Measurements from ENCODE around the gene MCRIP1.

The MCRIP1 gene

DNA sequence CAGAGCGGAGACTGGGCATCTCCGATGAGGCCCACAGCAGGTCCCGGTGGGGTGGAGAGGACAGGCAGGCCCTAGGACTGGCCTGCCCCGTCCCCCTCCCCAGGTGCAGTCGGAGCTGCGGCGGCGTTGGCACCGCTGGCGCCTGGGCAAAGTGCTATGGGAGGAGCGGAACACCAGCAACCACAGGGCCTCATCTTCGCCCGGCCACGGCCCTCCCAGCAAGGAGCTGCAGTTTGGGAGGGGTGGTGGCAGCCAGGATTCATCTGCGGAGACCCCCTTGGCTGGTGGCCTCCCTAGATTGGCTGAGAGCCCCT is 19.8 kb downstream of the MCRIP1 start:
- TF ChIP-seq YY1 (IDR thresholded peaks at IDR 0.05; ENCODE audit: low read depth) (no peak), REST (IDR thresholded peaks at IDR 0.05; ENCODE audit: low read depth) (no peak), TAF1 (IDR thresholded peaks at IDR 0.05; ENCODE audit: low read depth) (no peak), EP300 (IDR thresholded peaks at IDR 0.05; ENCODE audit: borderline replicate concordance) (no peak), CREB1 (IDR thresholded peaks at IDR 0.05; ENCODE audit: low read depth) (no peak), ZBTB7A (IDR thresholded peaks at IDR 0.05; ENCODE audit: low read depth) (no peak), EGR1 (IDR thresholded peaks at IDR 0.05) (no peak), NFIC (IDR thresholded peaks at IDR 0.05) (no peak), FOXM1 (IDR thresholded peaks at IDR 0.05; ENCODE audit: borderline replicate concordance, low read depth) (no peak), RAD21 (IDR thresholded peaks at IDR 0.05; ENCODE audit: low read depth) (no peak)
- TF ChIP-seq, protein P1, sequence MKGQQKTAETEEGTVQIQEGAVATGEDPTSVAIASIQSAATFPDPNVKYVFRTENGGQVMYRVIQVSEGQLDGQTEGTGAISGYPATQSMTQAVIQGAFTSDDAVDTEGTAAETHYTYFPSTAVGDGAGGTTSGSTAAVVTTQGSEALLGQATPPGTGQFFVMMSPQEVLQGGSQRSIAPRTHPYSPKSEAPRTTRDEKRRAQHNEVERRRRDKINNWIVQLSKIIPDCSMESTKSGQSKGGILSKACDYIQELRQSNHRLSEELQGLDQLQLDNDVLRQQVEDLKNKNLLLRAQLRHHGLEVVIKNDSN (IDR thresholded peaks at IDR 0.05) = no peak
- TF ChIP-seq, protein P2, sequence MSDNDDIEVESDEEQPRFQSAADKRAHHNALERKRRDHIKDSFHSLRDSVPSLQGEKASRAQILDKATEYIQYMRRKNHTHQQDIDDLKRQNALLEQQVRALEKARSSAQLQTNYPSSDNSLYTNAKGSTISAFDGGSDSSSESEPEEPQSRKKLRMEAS (IDR thresholded peaks at IDR 0.05) = no peak

DNA sequence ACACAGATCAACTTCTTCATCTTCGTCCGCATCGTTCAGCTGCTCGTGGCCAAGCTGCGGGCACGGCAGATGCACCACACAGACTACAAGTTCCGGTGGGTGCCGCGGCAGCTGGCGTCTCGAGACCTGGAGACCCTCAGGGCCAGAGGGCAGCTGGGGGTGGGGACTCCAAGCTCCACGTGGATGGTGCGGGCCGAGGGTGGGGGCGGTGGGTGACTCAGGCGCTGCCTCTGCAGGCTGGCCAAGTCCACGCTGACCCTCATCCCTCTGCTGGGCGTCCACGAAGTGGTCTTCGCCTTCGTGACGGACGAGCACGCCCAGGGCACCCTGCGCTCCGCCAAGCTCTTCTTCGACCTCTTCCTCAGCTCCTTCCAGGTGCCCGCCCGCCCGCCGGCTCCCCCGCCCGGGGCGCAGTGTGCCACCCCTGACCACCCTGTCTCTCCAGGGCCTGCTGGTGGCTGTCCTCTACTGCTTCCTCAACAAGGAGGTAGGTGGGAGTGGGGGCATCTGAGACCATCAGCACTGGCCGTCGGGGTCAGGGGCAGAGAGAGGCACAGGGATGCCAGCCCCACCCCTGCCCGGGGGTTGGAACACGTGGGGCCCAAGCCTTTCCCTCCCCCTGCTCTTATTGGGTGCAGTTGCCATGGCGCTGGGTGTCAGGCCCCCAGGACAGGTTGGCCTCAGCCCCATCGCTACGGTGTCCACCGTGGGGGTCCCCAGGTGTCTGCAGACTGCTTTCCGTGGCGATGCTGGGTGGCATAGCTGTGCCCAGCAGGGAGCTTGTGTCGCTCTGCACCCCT is 20.3 kb downstream of the MCRIP1 start:
- TF ChIP-seq CEBPB (IDR thresholded peaks at IDR 0.05) (no peak), REST (IDR thresholded peaks at IDR 0.05; ENCODE audit: low read depth) (no peak), EGR1 (IDR thresholded peaks at IDR 0.05) (no peak), CREB1 (IDR thresholded peaks at IDR 0.05; ENCODE audit: low read depth) (no peak), TAF1 (IDR thresholded peaks at IDR 0.05; ENCODE audit: low read depth) (no peak), TEAD4 (IDR thresholded peaks at IDR 0.05) (no peak), YY1 (IDR thresholded peaks at IDR 0.05; ENCODE audit: low read depth) (no peak), ZBTB7A (IDR thresholded peaks at IDR 0.05; ENCODE audit: low read depth) (no peak), RAD21 (IDR thresholded peaks at IDR 0.05; ENCODE audit: low read depth) (no peak), FOXM1 (IDR thresholded peaks at IDR 0.05; ENCODE audit: borderline replicate concordance, low read depth) (no peak)
- TF ChIP-seq, protein P2 (IDR thresholded peaks at IDR 0.05) = no peak

- TF ChIP-seq YY1 (IDR thresholded peaks at IDR 0.05; ENCODE audit: low read depth) (no peak), CEBPB (IDR thresholded peaks at IDR 0.05) (no peak), NFIC (IDR thresholded peaks at IDR 0.05) (no peak), CREB1 (IDR thresholded peaks at IDR 0.05; ENCODE audit: low read depth) (no peak)
- TF ChIP-seq, protein P2 (IDR thresholded peaks at IDR 0.05) = no peak
These were observed 21.2 kb downstream of the MCRIP1 start for GRCh38 chr17:81811705-81812570.

GRCh38 chr17:81810892-81811704 is 22.0 kb downstream of the MCRIP1 start:
- TF ChIP-seq, protein P1 (IDR thresholded peaks at IDR 0.05) = no peak
- TF ChIP-seq TAF1 (IDR thresholded peaks at IDR 0.05; ENCODE audit: low read depth) = no peak
- TF ChIP-seq CREB1 (IDR thresholded peaks at IDR 0.05; ENCODE audit: low read depth) = no peak
- no peak for TF ChIP-seq YY1 (IDR thresholded peaks at IDR 0.05; ENCODE audit: low read depth)

DNA sequence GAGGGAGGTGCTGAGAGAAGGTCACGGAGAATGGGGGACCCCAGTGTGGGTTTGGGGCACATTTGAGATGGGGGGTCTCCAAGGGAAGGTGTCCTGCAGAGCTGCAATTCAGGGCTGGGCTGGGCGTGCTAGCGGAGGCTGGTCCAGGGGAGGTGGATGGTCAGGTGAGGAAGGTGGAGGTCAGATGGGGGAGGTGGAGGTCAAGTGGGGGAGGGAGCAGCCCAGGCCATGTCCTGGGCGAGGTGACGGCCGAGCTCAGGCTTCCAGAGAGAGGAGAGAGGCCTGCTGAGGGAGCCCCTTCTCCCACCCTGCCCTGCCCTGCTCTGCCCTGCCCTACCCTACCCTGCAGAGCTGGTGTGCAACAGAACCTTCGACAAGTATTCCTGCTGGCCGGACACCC is 22.6 kb downstream of the MCRIP1 start:
- TF ChIP-seq NFIC (IDR thresholded peaks at IDR 0.05) (no peak), CEBPB (IDR thresholded peaks at IDR 0.05) (no peak), YY1 (IDR thresholded peaks at IDR 0.05; ENCODE audit: low read depth) (no peak)

Data from Ishikawa (cell line).